HEK293 (cell line): ENCODE data around the gene CRYBG2.
A peak's percentile ranks its signal among the peaks of the same experiment; 100 is the strongest.

Source experiments
- ZNF549 ChIP-seq: fragments of 450-650 bp; IDR thresholded peaks from 2 replicates; pipeline ENCODE4 v1.5.1; 2018; ENCODE audit warnings: missing biosample characterization, missing genetic modification characterization, mild to moderate bottlenecking, inconsistent platforms, moderate library complexity
- ZNF585B ChIP-seq: fragments of 450-650 bp; formaldehyde crosslinking; IDR thresholded peaks from 2 replicates; pipeline ENCODE4 v1.5.1; 2016; ENCODE audit warnings: missing biosample characterization, missing genetic modification characterization
- TF ChIP-seq, protein P1 (sequence below): fragments of 450-650 bp; formaldehyde crosslinking; IDR thresholded peaks from 2 replicates; pipeline ENCODE4 v1.5.1; 2016; ENCODE audit warnings: missing biosample characterization, missing genetic modification characterization

DNA sequence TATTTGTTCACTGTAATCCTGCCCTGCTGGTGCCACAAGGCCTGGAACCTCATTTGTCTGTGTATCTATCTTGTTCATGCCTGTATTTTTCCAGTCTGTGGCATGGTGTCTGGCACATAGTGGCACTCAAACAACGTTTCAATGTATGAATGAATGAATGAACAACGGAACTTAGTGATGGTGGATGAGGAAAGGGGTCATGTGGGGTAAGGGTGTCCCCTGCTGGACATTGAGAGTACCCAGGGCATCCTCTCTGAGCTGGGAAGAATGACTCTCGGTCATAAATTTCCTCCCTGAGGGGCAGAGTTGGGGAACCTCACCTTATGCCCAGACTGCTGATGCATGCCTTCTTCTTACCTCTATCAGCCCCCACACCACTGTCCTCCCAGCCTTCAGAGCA, 37.5 kb upstream of the CRYBG2 start:
- TF ChIP-seq, protein P1, sequence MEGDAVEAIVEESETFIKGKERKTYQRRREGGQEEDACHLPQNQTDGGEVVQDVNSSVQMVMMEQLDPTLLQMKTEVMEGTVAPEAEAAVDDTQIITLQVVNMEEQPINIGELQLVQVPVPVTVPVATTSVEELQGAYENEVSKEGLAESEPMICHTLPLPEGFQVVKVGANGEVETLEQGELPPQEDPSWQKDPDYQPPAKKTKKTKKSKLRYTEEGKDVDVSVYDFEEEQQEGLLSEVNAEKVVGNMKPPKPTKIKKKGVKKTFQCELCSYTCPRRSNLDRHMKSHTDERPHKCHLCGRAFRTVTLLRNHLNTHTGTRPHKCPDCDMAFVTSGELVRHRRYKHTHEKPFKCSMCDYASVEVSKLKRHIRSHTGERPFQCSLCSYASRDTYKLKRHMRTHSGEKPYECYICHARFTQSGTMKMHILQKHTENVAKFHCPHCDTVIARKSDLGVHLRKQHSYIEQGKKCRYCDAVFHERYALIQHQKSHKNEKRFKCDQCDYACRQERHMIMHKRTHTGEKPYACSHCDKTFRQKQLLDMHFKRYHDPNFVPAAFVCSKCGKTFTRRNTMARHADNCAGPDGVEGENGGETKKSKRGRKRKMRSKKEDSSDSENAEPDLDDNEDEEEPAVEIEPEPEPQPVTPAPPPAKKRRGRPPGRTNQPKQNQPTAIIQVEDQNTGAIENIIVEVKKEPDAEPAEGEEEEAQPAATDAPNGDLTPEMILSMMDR (tag by site-specific recombination): peak; percentile 70
- TF ChIP-seq ZNF585B (no peak), ZNF549 (tag by site-specific recombination) (no peak)
